Omental fat pad (tissue), 4 donors: Measurements from ENCODE around the gene ZNF76. TPM values are rescaled to one million over a fixed set of nuclear protein-coding genes. Genes with fewer than 3 reads are reported as not detected.
A peak's percentile ranks its signal among the peaks of the same experiment; 100 is the strongest.

Source experiments
- ATAC-seq: fragments of 150-250 bp; one replicate; pipeline ENCODE4 v1.9.1; 2016; ENCODE audit warnings: mild to moderate bottlenecking, moderate library complexity; ENCODE audit not compliant: low FRiP score
- DNase-seq: peaks from one replicate; pipeline ENCODE4 v3.0.0-alpha.2; 2019; ENCODE audit warnings: low spot score
- total RNA-seq, 4 donors: library from RNA; depleted of rRNA; stranded (reverse); fragments of >200 nt; gene quantifications; one replicate each; pipeline ENCODE4 v1.1.0, GENCODE V29; 2016
- TF ChIP-seq, protein P1 (sequence below), 3 donors: fragments of 450-650 bp; IDR thresholded peaks; one replicate each; pipeline ENCODE4 v1.5.1; 2016 to 2017; ENCODE audit warnings: antibody characterized with exemption in 3 of 3, mild to moderate bottlenecking in 3 of 3, moderate library complexity in 2 of 3

Gene ZNF76
- total RNA-seq, 4 donors from 2014 or later = 27.7 to 53.5 (median 33.6) TPM

- DNase-seq = no peak
- ATAC-seq = no peak
- TF ChIP-seq, protein P1, sequence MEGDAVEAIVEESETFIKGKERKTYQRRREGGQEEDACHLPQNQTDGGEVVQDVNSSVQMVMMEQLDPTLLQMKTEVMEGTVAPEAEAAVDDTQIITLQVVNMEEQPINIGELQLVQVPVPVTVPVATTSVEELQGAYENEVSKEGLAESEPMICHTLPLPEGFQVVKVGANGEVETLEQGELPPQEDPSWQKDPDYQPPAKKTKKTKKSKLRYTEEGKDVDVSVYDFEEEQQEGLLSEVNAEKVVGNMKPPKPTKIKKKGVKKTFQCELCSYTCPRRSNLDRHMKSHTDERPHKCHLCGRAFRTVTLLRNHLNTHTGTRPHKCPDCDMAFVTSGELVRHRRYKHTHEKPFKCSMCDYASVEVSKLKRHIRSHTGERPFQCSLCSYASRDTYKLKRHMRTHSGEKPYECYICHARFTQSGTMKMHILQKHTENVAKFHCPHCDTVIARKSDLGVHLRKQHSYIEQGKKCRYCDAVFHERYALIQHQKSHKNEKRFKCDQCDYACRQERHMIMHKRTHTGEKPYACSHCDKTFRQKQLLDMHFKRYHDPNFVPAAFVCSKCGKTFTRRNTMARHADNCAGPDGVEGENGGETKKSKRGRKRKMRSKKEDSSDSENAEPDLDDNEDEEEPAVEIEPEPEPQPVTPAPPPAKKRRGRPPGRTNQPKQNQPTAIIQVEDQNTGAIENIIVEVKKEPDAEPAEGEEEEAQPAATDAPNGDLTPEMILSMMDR (IDR thresholded peaks at IDR 0.05) = no peak
Measured at GRCh38 chr6:35234901-35235300, 24.6 kb upstream of the ZNF76 start.

GRCh38 chr6:35236223-35236622 lies 23.3 kb upstream of the ZNF76 start:
- ATAC-seq = no peak
- no peak for DNase-seq
- TF ChIP-seq, protein P1 (IDR thresholded peaks at IDR 0.05) = no peak

DNA sequence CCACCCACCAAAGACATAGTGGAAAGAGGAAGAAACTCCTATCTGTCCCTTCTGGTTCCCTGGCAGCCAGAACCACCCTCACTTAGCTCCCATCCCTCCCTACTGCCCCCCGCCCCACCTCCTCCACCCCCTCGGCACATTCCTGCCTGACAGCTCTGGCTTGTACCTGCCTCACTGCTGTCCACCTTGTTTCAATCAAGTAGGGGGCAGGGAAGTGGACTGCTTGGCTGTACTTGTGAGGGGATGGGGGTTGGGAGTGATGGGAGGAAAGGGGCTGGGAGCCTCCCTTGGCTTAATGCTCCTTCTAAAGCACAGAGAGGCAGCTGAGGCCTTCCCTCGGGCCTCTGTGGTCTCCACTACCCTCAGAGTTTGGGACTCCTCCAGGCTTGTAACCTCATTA lies 22.1 kb upstream of the ZNF76 start:
- TF ChIP-seq, protein P1 (IDR thresholded peaks at IDR 0.05) = no peak
- no peak for ATAC-seq
- DNase-seq = no peak

- DNase-seq = no peak
- ATAC-seq = no peak
- TF ChIP-seq, protein P1 (IDR thresholded peaks at IDR 0.05) = no peak
Measured at GRCh38 chr6:35238843-35239289, 20.7 kb upstream of the ZNF76 start.

GRCh38 chr6:35239581-35239980 lies 20.0 kb upstream of the ZNF76 start:
- no peak for ATAC-seq
- no peak for DNase-seq
- TF ChIP-seq, protein P1 (IDR thresholded peaks at IDR 0.05) = no peak

DNA sequence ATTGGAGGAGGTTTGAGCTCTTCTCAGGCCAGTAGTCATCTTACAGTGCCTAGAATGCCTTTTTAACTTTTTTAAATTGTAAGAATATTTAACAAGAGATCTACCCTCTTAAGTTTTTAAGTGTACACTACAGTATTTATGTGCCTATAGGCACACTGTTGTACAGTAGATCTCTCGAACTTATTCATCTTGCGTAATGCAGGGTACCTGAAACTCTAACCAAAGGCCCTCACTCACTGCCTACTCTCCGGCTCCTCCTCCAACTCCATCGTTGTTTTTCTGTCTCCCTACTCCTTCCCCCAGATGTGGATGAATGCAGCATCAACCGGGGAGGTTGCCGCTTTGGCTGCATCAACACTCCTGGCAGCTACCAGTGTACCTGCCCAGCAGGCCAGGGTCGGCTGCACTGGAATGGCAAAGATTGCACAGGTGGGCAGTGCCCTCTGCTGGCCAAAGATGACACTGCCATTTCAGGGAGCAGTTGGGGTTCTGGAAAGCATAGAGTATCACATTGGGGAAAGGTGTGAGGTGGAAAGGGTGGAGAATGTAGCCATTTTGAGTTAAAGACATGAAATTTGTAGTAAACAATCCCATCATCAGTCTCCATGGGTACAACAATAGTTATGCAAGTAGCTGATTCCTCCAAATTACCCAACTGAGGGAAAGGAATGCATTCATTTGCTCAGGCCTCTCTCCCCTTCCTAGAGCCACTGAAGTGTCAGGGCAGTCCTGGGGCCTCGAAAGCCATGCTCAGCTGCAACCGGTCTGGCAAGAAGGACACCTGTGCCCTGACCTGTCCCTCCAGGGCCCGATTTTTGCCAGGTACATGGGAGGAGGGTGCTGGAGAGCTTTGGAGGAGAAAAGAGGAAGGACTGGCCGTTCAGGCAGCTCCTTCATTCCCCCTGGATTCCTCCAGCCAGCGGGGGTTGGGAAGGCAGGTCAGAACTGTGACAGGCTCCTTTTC lies 18.4 kb upstream of the ZNF76 start:
- TF ChIP-seq, protein P1 (IDR thresholded peaks at IDR 0.05) = peak in 2 of 3 donors; percentile 45 to 62
- peak; percentile 71 for DNase-seq
- peak; percentile 66 for ATAC-seq

DNA sequence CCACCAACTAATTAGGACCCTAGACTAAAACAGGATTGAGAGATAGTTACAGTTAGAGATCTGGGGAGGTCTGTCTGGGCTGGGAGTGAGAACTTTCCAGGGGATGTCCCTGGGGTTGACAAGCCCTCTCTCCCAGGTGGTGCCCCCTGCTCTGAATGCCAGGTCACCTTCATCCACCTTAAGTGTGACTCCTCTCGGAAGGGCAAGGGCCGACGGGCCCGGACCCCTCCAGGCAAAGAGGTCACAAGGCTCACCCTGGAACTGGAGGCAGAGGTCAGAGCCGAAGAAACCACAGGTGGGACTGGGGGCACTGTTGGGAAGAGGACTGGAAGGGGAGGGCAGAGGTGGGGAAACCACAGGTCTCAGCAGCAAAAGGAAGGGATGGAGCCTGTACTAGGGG lies 17.0 kb upstream of the ZNF76 start:
- ATAC-seq = no peak
- TF ChIP-seq, protein P1 (IDR thresholded peaks at IDR 0.05) = no peak
- no peak for DNase-seq
